T-helper 1 cell treated with Interleukin-12 subunit alpha and Interleukin-12 subunit beta and Interleukin-4 antibody, amounts not matched to agents 30 ng/mL and 1 ng/mL, for 36 hours (primary cell): Measurements from ENCODE around the gene GATA5. TPM values are rescaled to one million over a fixed set of nuclear protein-coding genes. Genes with fewer than 3 reads are reported as not detected.

Experiments used
- intact Hi-C: fragments of 100-400 bp; cut with micrococcal nuclease; formaldehyde crosslinking; loops from one replicate; pipeline ENCODE4 v1.15.1; 2024
- total RNA-seq: library from RNA; stranded (reverse); gene quantifications from 2 replicates; pipeline ENCODE4 v1.2.3, GENCODE V29; 2022

Gene GATA5
- total RNA-seq, 1 donor from 2014 or later = not detected

DNA sequence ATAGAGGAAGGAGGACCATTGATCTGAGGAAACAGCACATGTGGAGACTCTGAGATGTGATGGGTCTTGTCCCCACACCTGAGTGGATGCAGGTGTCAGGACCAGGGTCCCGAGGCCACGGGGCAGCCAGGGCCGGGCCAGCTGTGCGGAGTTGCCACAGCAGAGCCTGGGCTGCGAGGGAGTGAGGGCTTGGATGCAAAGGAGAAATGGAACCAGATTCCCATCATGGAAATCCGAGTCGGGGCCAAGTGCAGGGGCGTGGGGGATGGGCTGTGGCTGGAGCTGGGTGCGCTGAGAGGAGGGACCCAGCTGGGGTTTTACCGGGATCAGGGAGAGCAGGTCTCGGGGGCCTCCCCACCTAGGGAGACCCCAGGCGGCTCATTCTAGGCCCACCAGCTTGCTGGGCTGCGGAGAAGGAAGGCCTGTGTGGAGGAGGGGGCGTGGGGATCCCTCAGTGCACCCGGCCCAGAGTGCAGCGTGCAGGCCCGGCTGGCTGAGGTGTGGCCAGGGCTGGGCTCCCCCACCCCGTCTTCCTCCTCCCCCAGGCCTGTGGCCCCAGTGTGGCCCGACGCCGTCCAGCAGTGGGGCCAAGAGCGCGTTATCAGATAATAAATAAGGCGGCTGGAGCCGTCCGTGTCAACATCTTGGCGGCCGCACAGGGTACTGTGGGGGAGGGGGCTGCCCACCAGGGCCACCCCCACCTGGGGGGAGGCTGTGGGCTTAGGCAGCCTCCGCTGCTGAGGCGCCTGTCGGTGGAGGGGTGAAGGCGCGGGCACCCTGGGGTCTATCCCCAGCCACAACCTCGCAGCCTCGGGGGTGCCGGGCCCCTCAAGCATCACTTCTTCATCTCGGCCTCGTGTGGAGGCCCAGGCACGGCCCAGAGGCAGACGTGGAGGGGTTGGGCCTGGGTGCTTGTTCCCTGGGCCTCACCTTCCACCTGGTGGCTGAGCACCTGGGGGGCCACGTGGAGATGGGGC lies 17.2 kb downstream of the GATA5 start:
- intact Hi-C loops = no loop called here

- intact Hi-C loops = no loop called here
Observed at GRCh38 chr20:62457831-62458230, 18.0 kb downstream of the GATA5 start.

DNA sequence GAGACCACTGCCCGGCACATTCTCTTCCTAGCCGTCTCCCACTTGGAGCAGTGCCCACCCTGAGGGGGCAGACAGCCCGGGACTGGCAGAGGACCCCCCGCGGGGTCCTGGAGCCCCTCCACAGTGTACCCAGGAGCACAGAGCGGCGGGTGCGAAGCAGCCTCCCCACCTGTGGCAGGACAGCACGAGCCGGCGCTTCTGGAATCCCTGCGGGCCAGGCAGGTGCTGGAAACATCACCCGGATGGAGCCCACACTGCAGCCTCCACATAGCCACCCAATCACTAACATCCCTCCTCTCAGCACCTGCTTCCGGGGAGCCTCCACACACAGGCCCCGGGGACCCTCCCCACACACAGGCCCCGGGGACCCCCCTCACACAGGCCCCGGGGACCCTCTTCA lies 18.7 kb downstream of the GATA5 start:
- intact Hi-C loops = no loop called here

DNA sequence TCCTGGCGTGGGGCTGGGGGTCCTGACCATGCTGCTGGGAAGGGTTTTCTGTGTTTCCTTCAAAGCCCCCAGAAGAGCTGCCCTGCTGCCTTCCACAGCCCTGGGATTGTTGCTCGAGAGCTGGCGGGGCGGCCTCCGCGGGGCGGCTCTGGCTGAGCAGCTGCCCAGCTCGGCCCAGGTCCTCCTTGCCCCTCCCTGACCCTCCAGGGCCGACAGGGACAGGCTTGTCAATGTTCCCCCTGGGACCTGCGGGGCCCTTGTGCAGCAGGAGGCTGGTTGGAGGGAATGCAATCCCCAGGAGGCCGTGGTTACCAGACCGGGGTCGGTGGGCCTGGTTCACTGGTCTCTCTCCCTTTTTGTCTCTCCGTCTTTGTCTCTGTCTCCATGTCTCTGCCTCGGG lies 19.9 kb downstream of the GATA5 start:
- intact Hi-C loops = no loop called here

- intact Hi-C loops = no loop called here
Observed at GRCh38 chr20:62454904-62455636, 20.7 kb downstream of the GATA5 start.

DNA sequence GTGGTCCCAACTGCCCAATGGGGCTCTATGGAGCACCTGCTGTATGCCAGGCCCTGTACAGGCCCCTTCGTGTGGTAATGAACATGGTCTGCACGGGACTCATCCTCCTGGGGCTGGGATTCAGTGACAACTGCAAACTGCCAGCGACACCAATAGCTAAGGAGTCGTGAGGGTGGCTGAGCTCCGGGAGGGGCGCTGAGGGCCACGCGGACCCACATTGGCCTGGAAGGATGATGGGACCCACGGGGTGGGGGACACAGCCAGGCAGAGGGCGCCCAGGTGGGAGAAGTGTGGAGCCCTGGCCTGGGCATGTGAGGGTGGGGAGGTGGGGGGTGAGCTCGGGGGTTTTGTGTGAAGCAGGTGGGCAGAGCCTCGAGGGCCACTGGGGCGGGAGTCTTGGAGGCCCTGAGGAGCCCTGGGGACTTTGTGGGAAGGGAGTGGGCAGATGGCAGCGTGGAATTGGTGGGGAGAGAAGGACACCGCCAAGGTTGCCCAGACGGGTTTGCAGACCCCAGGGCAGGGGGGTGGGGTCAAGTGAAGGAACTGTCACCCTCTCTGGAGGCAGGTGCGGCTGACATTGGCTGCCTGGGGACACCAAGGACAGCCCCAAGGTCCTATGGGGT lies 22.5 kb downstream of the GATA5 start:
- intact Hi-C loops = no loop called here

GRCh38 chr20:62452475-62453095 lies 23.2 kb downstream of the GATA5 start:
- intact Hi-C loops = no loop called here

- intact Hi-C loops = no loop called here
Observed at GRCh38 chr20:62451970-62452369, 23.8 kb downstream of the GATA5 start.

DNA sequence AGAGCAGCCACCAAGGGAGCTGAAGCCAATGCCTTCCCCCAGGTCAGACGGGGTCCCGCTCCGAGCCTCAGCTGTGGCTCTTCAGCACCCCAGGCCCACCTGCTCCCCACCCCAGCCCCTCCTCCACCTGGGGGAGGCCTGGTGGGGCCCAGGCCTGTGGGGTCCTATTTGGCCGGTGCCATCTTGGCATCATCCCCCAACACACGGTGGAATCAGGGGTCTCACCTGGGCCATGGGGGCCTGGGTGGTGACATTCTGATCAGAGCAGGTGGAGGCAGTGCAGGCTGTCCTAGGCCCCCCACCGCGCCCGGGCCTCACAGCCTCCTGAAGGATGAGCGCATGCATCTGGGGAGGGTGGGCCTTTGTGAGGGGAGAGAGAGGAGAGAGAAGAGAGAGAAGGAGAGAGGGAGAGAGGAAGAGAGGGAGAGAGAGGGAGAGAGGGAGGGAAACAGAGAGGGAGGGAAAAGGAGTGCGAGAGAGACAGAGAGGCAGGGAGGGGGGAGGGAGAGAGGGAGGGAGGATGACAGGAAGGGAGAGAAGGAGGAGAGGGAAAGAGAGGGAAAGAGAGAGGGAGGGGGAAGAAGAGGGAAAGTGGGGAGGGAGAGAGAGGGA lies 24.5 kb downstream of the GATA5 start:
- intact Hi-C loops = no loop called here

DNA sequence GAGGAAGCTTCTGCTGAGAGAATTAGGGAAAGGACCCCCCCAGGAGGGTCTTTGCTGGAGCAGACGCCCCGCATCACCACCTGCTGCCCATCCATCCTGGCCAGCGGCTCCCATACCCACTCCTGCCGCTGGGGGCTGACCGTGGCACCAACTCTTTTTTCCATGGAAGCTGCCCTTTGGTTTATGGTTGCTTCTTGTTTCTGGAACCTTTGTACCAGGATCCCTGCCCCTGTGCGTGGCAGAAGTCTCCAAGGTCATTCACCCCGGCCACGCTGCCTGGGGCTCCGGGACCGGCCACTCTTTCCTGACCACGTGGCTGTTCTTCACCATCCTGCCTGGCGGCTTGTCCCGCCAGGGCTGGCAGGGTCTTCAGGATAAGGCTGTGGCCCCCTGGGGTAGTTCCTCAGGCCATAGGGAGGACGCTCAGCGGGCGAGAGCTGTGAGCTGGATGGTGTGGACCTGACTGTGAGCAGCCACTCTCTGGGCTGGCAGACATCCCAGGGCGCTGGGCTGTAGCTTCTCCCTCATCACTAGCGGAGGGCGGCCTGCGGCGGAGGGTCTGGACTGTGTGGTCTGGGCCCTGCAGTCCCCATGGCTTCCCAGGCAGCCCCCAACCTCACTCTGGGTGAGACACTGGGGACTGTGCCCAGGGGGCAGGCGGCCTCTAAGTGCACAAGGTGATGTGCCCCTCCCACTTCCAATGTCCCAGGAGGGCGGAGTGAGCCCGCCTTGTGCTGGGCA lies 25.7 kb downstream of the GATA5 start:
- intact Hi-C loops = no loop called here

DNA sequence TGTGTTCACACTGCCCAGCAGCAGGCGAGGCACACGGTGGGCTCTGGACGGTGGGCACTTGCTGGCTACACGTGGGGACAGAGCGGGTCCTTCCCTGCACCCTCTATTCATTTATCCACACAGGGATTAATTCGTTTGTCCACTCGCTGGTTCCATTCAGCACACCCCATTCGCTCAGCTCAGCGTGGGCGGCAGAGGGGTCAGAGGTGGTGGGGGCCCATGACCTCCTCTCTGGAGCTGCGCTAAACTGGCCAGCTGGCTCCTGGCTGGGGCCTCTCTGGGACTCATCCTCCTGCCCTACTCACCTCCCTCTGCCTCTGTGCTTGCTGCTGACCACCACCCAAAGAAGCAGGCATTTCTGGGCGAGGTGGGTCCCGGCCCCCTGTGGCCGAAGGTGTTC lies 27.0 kb downstream of the GATA5 start:
- intact Hi-C loops = no loop called here

DNA sequence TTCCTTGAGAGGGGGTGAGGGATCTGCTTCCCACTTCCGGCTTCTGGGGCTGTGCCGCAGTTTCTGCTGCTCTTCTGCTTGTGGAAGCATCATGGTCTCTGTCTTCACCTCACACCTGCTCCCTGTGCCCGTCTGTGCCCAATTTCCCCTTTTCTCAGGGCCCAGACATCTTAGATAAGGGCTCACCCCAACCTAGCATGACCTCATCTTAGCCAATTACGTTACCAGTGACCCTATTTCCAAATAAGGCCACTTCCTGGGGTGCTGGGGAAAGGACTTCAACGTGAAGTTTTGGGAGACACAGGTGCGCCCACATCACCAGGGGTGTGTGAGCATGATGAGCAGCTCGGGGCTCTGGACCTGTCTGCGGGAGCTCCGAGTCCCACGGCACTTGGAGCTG lies 27.8 kb downstream of the GATA5 start:
- intact Hi-C loops = no loop called here

DNA sequence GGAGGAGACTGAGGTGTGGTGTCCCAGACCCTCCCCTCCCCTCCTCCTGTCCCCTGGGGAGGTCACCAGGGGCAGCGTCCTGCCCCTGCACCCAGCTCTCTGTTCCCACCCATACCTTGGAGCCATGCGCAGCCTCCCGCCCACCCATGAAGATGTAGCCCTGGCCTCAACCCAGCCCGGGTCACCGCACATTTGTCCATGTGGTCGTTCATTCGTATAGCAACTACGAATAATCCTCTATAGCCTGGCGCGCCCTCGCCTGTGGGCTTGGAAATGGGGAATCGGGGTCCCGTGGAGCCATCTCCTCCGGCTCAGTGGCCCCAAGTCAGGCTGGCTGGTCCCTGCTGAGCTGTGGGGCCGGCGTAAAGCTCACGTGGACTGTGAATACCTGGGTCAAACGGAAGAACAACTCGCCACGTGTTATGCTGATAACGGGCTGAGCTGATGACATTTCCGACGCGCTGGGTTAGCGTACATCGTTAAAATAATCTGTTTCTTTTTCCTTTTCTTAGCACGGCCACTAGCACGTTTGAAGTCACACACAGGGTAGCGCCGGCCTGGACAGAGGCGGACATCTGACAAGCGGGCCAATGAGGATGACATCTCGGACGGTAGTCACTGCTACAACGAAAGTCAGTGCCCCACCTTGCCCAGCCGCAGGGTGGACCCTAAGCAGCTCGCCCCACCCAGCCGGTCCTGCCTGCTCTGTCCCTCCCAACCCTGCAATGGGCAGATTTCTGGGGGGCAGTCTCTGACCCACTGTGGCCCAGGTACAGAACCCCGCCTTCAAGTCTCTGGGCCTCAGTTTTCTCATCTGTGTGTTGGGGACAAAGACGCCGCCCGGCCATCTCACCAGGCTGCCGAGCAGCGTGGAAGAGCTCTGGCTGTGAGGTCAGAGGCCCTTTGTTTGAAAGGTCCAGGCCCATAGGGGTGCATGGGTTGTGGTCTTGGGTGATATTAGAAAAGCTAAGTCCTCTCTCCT lies 28.6 kb downstream of the GATA5 start:
- intact Hi-C loops = no loop called here

DNA sequence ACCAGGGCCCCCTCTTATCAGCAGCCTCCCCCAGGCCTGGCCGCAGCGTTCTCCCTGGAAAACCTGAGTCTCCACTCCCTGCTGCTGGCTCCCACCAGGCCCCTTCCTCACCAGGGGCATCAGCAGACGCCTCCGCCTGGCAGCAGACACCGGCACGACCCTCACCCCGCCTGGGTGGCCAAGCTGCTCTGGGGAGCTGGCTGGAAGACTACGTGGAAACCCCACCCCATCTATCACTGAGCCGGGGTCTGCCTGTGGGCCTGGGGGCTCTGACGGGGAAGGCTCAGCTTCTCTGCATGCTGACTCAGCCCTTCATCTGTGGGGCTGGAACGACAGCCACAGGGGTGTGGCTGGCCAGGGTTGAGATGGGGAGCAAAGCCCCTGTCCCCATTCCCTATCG lies 29.3 kb downstream of the GATA5 start:
- intact Hi-C loops = no loop called here

- intact Hi-C loops = no loop called here
Observed at GRCh38 chr20:62445553-62446340, 30.0 kb downstream of the GATA5 start.

DNA sequence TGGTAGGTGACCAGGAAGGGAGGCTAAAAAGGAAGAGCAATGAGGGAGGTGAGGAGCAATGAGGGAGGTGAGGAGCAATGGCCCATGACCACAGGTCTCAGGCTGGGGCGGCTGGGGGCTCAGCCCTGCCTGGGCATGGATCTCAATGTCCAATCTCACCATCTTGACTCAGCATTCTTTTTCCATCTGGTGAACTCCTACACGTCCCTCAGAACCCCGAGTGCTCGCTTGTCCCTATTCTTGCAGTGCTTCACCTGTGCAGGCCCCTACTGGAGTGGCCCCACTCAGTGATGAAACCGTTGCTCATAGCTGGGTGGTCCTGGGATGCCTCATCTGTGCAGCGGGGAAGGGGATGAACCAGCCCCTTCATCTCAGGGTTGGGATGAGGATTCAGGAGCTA lies 31.5 kb downstream of the GATA5 start:
- intact Hi-C loops = no loop called here

- intact Hi-C loops = no loop called here
Observed at GRCh38 chr20:62441987-62442539, 33.7 kb downstream of the GATA5 start.

- intact Hi-C loops = no loop called here
Observed at GRCh38 chr20:62439218-62439617, 36.6 kb downstream of the GATA5 start.
